ENCODE measurements around the gene DHX35.

- TF ChIP-seq CTCF (IDR thresholded peaks at IDR 0.05; ENCODE audit: low read depth, low read length) (no peak), POLR2A (IDR thresholded peaks at IDR 0.05; ENCODE audit: extremely low read depth, insufficient read length) (no peak)
Observed at GRCh38 chr20:39052676-39053075, 90.5 kb downstream of the DHX35 start.

All from NB4 (cell line).